GM18508 (cell line): ENCODE results near the gene RNF125.
"Not testable (repeated sequence)": the region's sequence is repeated elsewhere in the genome, so short reads cannot be mapped to it uniquely, and the experiment has no call there.

ENCODE experiments used
- ATAC-seq: cut with Tn5 transposase; IDR thresholded peaks from one replicate; pipeline ENCODE4 v1.9.1; 2021; ENCODE audit warnings: moderate number of reproducible peaks; ENCODE audit not compliant: insufficient read depth, unreplicated experiment

The RNF125 gene

DNA sequence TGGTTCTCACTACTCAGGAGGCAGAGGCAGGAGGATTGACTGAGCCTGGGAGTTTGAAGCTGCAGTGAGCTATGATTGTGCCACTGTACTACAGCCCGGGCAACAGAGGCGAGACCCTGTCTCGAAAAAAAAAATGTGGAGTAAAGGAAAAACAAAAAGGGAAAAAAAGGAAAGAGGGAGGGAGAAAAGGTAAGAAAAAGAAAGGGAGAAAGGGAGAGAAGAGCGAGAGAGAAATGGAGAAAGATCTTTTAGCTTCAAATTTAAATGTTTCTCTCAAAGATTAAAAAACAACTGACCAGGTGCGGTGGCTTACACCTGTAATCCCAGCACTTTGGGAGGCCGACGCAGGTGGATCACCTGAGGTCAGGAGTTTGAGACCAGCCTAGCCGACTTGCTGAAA lies 65.2 kb downstream of the RNF125 start:
- no peak for ATAC-seq

DNA sequence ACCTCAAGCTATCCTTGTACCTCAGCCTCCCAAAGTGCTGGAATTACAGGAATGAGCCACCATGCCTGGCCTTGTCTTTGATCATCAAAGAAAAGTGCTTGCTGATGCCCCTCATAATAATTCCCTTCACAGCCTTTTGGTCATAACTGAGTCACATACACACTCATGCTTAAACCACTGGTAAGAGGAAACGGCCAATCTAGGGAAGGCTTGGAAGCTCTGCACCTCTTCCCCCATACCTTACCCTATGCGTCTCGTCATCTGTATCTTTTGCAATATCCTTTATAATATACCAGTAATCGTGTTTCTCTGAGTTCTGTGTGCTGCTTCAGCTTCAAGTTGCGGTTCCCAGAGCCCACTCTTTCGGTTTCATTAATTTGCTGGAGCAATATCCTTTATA lies 68.3 kb downstream of the RNF125 start:
- no peak for ATAC-seq

DNA sequence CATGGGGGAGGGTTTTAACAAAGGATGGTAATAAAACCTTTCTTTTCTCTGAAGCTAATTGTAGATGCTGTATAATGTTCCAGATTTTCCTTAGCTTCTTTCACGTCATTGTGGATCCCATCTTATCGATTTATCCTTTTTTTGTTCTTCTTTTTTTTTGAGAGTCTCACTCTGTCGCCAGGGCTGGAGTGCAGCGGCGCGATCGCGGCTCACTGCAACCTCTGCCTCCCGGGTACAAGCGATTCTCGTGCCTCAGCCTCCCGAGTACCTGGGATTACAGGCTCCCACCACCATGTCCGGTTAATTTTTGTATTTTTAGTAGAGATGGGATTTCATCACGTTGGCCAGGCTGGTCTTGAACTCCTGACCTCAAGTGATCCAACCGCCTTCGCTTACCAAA lies 72.2 kb downstream of the RNF125 start:
- not testable (repeated sequence) for ATAC-seq

DNA sequence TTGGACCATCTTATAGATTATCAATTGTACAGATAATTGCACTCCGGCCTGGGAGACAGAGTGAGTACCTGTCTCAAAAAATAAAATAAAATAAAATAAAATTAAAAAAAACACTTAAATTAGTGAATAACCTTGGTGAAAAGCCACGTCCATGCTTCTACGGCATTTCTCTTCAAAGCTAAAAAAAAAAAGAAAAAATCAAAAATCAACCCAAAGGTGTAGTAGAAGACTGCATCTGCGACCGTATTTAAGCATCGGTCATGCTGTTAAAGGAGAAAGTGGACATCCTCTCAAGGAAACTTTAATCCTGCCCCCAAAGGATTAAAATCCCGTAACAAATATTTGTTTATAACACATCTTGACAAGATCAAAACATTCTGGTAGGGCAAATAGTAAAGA lies 72.7 kb downstream of the RNF125 start:
- ATAC-seq: no peak

DNA sequence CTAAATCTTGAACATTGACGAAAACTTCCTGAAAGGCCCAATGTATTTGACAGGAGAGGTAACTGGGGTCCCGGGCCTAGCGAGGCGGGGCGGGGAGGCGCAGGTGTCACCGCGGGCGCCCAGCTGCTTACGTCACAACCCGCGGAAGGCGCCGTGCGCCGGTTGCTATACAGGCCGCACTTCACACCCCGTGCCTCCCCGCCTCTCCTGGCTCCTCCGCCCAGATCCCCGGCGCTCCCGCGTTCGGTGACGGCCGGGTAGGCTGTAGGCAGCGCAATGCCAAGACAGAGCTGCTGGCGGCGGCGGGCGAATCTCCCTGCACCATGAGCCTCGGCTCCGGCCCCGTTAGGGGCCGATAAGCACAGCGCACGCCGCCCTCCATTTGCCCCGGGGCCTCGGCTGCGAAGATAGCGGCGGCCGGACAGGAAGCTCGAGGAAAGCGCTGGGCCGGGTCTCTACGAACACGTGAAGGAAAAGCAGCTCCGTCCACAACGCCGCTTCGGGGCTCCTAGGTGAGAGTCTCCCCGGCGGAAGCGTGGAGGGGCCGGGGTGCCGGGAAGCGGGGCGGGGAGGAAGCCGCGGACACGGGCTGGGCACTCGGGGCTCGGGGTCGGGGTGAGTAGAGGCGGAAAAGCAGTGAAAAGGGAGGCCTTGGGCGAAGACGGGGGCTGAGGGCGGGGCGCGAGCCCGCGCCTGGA lies 73.2 kb downstream of the RNF125 start, which contains the start of gene RNF138:
RNF138 (plus strand) TSS at position 151 of the 698 bp plus-strand sequence. CDS start 903 bp downstream, outside the sequence.
- ATAC-seq: peak; percentile 46

DNA sequence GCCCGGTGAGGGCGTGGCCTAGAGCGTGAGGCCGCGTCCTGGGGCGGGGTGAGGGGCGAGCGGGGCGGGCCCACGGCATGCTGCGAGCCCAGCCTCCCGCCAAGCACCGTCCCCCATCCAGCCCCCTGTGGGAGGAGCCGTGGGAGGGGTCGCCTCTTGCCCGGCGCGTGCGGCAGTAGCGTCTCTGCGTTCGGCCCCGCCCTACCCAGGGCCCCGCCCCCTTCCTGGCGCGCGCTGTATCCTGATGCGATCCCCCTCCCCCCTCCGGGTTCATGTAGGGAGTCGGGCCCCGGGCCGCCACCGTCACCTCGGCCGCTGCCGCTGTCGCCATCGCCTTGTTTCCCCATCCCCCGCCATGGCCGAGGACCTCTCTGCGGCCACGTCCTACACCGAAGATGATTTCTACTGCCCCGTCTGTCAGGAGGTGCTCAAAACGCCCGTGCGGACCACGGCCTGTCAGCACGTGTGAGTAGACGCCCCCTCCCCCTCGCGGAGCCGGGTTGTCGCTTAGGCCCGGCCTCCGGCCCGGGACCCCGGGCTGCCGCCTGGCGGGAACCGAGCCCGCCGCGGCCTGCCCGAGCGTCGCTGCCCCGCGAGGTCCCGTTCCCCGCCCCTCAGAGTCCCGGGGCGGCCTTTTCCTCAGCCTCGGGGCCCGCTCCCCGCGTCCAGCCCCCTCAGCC lies 73.9 kb downstream of the RNF125 start:
- ATAC-seq: peak; percentile 60

DNA sequence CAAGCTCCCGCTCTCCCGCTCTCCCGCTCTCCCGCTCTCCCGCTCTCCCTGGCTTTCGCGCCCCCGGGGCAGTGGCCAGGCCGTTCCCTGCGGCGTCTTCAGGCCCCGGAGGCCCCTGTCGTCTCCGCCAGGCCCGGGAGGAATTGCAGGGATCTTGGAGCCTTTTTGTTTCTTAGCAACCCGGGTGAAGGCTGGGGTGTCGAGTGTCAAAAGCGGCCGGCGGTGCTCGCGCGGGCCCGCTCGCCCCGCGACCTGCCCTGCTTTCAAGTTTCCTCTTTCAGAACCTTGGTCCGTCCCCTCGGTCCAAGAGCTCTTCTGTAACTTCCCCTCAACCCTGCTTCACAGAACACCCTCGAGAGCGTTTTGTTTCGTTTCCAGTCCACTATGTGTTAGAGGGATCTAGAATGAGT lies 74.5 kb downstream of the RNF125 start:
- peak; percentile 22 for ATAC-seq

DNA sequence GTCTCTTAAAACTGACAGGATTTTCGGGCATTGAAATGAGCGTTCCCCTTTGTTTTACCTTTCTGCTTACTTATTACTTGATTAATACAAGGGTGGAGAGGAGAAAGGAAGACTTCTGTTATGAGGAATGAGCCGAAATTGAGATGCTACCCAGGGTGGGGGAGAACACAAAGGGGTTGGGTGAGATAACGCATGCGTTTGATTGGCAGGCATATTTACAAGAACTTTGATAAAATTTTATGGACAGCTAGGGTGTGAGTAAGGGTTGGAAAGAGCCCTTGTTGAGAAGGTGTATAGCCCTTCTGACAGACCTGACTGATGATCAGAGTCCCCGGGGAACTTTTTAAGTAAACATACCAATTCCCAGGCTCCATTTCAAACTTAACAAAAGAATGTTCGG lies 74.9 kb downstream of the RNF125 start:
- peak; percentile 1 for ATAC-seq

DNA sequence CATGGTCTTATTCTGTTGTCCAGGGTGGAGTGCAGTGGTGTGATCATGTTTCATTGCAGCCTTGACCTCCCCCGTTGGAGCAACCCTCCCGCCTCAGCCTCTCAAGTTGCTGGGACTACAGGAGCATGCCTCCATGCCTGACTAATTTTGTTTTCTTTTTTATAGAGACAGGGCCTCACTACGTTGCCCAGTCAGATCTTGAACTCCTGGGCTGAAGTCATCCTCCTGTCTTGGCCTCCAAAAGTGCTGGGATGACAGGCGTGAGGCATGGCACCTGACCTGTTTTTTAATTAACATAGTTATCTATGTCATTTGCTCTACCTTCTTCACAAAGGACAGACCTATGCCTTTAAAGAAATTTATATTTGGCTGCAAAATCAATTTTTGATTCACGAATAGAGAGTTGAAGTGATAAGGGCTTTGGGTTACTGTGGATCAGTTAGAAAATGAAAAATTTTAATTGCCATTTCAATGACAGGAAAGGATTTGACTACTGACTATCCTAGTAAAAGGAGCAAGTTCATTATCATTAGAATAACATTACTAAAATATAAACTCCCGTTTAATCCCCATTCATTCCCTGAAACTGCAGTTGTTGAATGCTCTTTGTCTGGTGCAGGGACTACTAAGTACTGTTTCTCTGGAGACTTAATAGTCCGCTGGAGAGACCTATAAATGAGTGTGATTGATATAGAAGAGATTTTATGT lies 76.7 kb downstream of the RNF125 start:
- ATAC-seq: no peak

DNA sequence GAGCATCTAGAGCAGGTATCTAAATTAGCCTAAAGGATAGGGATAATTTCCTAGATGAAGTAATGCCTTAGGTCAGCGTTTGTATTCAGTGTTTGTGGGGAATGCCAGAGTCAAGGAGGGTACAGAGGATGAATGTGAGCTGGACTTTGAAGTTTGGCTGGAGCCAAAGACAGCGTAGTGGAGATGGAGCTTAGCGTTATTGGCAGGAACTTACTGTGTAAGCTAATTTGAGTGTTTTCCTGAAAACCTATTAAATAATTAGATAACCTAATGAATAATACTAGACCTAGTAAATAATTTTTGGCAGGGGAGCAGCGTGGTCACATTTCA lies 77.2 kb downstream of the RNF125 start:
- no peak for ATAC-seq

DNA sequence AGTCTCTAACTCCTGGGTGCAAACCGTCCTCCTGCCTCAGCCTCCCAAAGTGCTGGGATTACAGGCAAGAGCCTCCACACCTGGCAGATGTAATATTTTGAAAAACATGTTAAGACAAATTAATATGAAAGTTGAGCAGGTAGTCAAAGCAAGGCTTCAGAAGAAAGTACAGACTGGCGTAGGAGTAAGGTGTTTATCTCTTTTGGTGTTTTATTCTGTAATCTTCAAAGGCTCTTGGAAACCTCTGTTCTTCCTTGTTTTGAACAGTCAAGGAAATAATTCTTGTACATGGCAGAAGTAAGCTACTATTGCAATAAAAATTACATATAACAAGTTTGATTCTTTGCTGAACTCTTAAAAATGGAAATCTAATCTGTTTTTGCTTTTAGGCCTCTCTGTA lies 78.3 kb downstream of the RNF125 start:
- ATAC-seq: no peak

DNA sequence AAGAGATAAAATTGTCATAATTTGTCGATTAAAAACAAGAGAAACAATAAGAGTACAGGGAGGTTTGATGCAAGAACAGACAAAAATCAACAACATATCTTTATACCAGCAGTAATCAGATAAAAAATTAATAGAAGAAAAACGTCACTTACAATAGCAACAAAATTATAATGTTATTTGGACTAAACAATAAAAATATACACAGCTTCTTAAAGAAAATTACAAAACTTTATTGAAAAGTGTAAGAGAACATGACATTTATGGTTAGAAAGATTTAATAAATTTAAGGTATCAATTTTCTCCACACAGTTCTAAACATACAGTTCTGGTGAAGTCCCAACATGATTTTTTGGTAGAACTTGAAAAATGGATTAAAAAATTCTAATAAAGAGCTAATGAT lies 85.9 kb downstream of the RNF125 start:
- no peak for ATAC-seq

DNA sequence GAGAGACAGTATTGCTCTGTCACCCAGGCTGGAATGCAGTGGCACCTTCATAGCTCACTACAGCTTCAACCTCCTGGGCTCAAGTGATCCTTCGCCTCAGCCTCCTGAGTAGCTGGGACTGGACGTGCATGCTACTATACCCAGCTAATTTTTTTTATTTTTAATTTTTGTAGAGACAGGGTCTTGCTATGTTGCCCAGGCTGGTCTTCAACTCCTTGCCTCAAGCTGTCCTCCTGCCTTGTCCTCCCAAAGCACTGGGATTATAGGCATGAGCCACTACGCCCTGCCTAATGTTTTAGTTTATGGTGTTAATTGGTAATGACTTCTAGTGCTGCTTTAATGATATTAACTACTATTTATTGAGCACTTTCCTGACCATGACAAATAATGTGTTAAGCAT lies 91.4 kb downstream of the RNF125 start:
- no peak for ATAC-seq

DNA sequence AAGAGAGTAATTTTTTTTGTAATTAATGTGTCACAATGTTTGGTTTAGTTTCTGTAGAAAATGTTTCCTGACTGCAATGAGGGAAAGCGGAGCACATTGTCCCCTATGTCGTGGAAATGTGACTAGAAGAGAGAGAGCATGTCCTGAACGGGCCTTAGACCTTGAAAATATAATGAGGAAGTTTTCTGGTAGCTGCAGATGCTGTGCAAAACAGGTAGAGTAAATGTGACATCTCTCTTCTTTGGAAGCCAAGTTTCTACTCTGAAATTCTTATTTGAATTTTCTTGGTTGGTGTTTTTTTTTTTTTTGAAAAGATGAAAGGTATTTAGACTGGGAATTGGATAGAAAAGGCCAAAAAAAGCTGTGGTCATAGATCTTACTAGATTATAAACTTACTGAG lies 93.1 kb downstream of the RNF125 start:
- ATAC-seq: no peak

DNA sequence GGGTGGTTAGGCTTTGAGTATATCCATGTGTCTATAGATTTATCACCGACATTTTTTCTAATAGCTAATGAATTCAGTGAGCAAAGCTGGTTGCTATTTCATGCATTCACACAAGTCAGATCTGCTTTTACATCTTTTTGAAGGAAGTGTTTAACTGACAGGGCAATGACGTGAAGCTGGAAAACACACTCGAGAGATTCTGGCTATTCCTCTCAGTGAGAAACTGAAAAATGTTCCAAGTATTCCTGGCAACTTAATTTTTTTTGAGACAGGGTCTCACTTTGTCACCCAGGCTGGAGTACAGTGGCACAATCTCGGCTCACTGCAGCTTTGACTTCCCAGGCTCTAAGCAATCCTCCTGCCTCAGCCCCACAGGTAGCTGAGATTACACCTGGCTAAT lies 94.2 kb downstream of the RNF125 start:
- ATAC-seq: no peak

DNA sequence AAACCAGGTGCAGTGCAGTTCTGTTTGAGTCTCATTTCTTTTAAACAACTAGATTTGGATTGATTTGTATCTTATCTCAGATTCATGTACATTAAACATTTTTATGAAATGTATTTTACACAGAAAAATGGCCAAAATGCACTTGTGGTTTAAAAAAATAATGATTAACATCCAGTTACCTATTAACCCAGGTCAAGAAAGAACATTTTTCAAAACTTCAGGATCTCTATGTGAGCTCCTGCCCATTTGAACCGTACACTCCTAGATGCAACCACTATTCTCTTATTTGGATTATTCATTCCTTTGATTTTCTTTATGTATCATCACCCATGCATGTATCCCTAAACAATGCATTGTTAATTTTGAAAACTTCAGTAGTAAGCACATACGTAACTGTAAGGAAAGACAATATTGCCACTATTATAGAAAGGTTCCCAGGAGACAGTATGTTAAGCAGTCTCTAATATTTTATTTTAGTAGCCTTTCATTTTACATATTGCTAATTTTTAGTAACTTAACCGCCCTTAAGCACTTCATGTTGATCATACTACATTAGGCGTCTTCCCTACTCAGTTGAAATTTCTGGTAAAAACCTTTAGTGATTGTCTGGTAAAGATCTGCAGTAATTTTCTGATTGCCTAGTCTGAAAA lies 95.8 kb downstream of the RNF125 start:
- no peak for ATAC-seq

DNA sequence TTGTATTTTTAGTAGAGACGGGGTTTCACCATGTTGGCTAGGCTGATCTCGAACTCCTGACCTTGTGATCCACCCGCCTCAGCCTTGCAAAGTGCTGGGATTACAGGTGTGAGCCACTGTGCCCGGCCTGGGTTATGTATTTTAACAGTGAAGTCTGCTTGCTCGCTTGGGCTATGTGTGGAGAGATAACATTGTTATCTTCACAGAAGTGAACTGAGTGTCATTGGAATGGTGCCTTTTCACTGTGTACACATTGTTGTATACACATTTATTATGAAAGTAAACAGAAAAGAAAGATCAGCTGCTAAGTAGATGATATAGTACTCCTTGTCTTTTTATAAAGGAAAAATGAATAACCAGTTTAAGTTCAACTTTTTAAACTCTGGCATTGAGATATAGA lies 103.4 kb downstream of the RNF125 start:
- ATAC-seq: no peak
